Right ventricle myocardium superior (tissue), 1 donor: ENCODE results near the gene SLC25A24. TPM values are rescaled to one million over a fixed set of nuclear protein-coding genes. Genes with fewer than 3 reads are reported as not detected.
A peak's percentile ranks its signal among the peaks of the same experiment; 100 is the strongest.

Experiments
- ATAC-seq: fragments of 200-7000 bp; cut with Tn5 transposase; one replicate; pipeline ENCODE4 v1.9.1; 2020; ENCODE audit warnings: mild to moderate bottlenecking; ENCODE audit not compliant: poor library complexity
- DNase-seq: peaks from one replicate; pipeline ENCODE4 v3.0.0-alpha.2; 2020
- intact Hi-C: fragments of 100-400 bp; cut with DNase I; formaldehyde crosslinking; loops from one replicate; pipeline ENCODE4 v1.11.2; 2022
- total RNA-seq: library from RNA; stranded (reverse); fragmentation: NEBNext Ultra II Directional; extraction: Animal tissue kit (Norgen Biotek cat#: 25700); gene quantifications from one replicate; pipeline ENCODE4 v1.2.1, GENCODE V29; 2021
- donor health status: DM: no; HTN: yes; CAD: no; lungs with severe emphysema.

SLC25A24 gene
- total RNA-seq, 1 donor from 2014 or later, result 17.3 TPM

GRCh38 chr1:108117945-108118902 lies 81.9 kb downstream of the SLC25A24 start:
- intact Hi-C loops, result no loop called here
- DNase-seq (no peak), ATAC-seq (peak; percentile 38)

GRCh38 chr1:108117237-108117636 lies 82.9 kb downstream of the SLC25A24 start:
- ATAC-seq (no peak), DNase-seq (no peak)
- intact Hi-C loops, result no loop called here

- DNase-seq (no peak), ATAC-seq (no peak)
- intact Hi-C loops, result no loop called here
Measured at GRCh38 chr1:108114033-108114599, 86.0 kb downstream of the SLC25A24 start.

- DNase-seq, result no peak
- peak; percentile 52 for ATAC-seq
- intact Hi-C loops, result no loop called here
Measured at GRCh38 chr1:108113496-108113895, 86.6 kb downstream of the SLC25A24 start.

GRCh38 chr1:108109295-108109973 lies 90.7 kb downstream of the SLC25A24 start:
- DNase-seq (no peak), ATAC-seq (no peak)
- intact Hi-C loops, result no loop called here

GRCh38 chr1:108108119-108108518 lies 92.0 kb downstream of the SLC25A24 start:
- DNase-seq (no peak), ATAC-seq (no peak)
- intact Hi-C loops, result no loop called here

- ATAC-seq, result no peak
- intact Hi-C loops, result no loop called here
- DNase-seq, result no peak
Measured at GRCh38 chr1:108107658-108108057, 92.5 kb downstream of the SLC25A24 start.

GRCh38 chr1:108106775-108107174 lies 93.4 kb downstream of the SLC25A24 start:
- intact Hi-C loops, result no loop called here
- no peak for ATAC-seq

GRCh38 chr1:108100148-108100547 lies 100.0 kb downstream of the SLC25A24 start:
- ATAC-seq, result no peak
- intact Hi-C loops, result no loop called here
- DNase-seq, result no peak

More at GRCh38 chr1:108106775-108107174, 93.4 kb downstream of the SLC25A24 start:
- DNase-seq, result no peak

- no peak for ATAC-seq
- intact Hi-C loops, result no loop called here
- DNase-seq, result no peak
Measured at GRCh38 chr1:108097018-108097417, 103.1 kb downstream of the SLC25A24 start.

- intact Hi-C loops, result no loop called here
- DNase-seq (no peak), ATAC-seq (no peak)
Measured at GRCh38 chr1:108096089-108096488, 104.1 kb downstream of the SLC25A24 start.

GRCh38 chr1:108089477-108089876 lies 110.7 kb downstream of the SLC25A24 start:
- no peak for DNase-seq
- ATAC-seq, result peak; percentile 67

GRCh38 chr1:108085628-108086027 lies 114.5 kb downstream of the SLC25A24 start:
- DNase-seq, result no peak
- ATAC-seq, result no peak
- intact Hi-C loops, result no loop called here

More at GRCh38 chr1:108089477-108089876, 110.7 kb downstream of the SLC25A24 start:
- intact Hi-C loops, result no loop called here

- no peak for ATAC-seq
- intact Hi-C loops, result no loop called here
- no peak for DNase-seq
Measured at GRCh38 chr1:108084866-108085477, 115.2 kb downstream of the SLC25A24 start.

Other genes starting within 250 kb of the SLC25A24 start
- 1.6 TPM for gene VAV3, start 235.2 kb downstream of the SLC25A24 start, total RNA-seq
- gene NBPF4, start 43.7 kb upstream of the SLC25A24 start, total RNA-seq, result not detected
- gene NBPF6, start 250.0 kb upstream of the SLC25A24 start, total RNA-seq, result not detected